SHP77 (cell line): ENCODE results near the gene INO80B.
A peak's percentile ranks its signal among the peaks of the same experiment; 100 is the strongest.
"Not testable (repeated sequence)": the region's sequence is repeated elsewhere in the genome, so short reads cannot be mapped to it uniquely, and the experiment has no call there.

ENCODE experiments used
- DNase-seq, 2 experiments: peaks; one replicate each; lab custom pipeline; 2025; lab: John Stamatoyannopoulos, UW

The INO80B gene

GRCh38 chr2:74481961-74482800 lies 27.3 kb downstream of the INO80B start:
- peak in 1 of 2 experiments; percentile 70 for DNase-seq

DNA sequence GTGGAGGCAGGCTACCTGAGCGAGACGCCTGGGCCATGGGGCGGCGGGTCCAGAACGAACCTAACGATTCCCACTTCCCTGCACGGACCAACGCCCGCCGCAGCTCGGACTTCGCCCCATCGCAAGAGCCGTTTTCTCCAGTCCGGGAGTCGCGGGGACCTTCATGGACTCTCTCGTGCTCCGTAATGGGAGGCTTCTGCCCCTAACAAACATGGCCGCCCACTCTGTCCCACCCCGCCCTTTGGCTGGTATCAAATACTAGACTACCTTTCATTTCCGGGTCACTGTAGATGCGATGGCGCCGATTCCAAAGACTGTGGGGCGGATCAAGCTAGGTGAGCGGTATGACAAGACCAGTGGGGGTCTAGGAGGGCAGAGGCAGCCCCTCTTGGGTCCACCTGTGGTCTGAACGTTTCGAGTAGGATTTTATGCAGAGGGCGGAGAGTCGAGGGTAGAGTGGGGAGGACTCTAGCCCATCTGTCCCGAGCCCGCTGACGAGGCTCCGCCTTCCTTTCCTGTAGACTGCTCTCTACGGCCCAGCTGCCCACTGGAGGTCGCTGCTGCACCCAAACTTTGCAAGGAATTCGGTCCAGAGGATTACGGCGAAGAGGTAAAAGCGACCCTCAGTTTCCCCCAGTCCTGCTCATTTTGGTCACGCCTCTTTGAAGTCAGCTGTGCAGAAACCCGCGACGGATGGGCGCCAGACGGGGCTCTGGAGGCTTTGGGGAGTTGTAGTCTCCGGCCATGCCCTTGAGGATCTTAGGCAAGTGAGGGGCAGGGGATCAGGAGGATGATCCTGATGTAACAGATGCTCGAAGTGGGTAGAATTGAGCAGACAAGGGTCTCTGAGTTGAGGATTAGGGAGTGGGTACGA lies 28.2 kb downstream of the INO80B start, which contains the start of the genes CCDC142 and TTC31:
TSS of gene CCDC142 (minus strand) at position 198 of the 874 bp plus-strand sequence. CDS start at position 37, 161 bp downstream.
TSS of gene TTC31 (plus strand) at position 281 of the 874 bp plus-strand sequence. CDS start at position 296, 15 bp downstream.
- DNase-seq: peak; percentile 94 to 95

DNA sequence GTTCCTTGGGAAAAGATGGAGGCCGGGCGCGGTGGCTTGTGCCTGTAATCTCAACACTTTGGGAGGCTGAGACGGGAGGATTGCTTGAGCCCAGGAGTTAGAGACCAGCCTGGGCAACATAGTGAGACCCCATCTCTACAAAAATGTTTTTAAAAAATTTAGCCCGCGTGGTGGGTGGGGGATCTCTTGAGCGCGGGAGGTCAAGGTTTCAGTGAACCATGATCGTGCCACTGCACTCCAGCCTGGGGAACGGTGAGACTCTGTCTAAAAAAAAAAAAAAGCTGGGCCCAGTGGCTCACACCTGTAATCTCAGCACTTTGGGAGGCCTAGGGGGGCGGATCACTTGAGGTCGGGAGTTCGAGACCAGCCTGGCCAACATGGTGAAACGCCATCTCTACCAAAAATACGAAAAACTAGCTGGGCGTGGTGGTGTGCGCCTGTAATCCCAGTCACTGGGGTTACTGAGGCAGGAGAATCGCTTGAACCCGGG lies 28.8 kb downstream of the INO80B start:
- not testable (repeated sequence) for DNase-seq

DNA sequence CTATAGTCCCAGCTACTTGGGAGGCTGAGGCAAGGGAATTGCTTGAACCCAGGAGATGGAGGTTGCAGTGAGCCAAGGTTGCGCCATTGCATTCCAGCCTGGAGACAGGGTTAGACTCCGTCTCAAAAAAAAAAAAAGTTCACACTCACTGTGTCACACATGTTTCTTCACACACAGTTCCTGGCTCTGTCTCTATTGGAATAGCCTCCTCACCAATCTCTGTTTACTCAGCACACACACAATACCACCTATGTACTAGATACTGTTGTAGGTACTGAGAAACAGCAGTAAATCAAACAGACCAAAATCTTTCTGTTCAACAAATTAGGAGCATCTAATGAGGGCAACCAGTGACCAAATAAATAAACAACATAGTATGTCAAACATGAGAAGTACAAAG lies 31.3 kb downstream of the INO80B start:
- no peak for DNase-seq

DNA sequence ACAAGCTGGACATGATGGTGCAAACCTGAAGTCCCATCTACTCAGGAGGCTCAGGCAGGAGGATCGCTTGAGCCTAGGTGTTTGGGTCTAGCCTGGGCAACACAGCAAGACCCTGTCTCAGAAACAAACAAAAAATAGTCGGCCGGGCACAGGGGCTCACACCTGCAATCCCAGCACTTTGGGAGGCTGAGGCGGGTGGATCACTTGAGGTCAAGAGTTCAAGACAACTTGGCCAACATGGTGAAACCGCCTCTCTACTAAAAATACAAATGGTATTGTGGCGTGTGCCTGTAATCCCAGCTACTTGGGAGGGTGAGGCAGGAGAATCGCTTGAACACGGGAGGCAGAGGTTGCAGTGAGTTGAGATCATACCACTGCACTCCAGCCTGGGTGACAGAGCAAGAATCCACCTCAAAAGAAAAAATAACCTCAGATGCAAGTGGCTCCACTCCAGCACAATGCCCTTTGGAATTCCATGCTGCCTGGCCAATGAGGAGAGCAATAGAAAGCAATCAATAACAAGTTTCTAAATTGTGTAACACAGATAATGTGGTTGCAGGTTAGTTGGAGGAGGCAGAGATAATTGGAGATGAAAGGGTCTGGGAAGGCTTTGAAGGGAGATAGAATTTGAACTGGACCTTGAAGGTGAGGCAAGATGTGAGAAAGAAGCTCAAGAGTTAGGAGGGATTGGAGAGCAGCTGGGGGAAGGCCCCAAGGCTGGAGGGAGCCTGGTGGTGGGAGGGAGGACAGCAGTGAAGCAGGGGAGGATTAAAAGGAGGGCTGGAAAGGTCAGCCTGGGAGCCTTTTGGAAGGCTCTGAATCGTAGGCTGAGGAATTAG lies 34.0 kb downstream of the INO80B start:
- DNase-seq: no peak

DNA sequence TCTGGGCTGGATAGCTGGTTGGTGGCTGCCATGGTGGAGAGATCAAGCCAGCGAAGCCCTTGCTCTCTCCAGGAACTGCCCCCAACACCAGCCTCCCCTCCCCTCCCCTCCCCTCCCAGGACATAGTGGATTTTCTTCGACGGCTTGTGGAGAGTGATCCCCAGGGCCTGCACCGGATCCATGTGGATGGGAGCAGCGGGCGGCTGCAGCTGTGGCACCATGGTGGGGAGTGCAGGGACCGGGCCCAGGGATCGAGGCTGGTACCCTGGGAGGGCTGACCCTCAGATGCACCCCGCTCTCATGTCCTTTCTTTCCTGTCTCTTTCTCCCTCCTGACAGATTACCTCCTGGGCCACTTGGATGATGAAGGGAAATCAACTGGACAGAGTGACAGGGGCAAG lies 35.0 kb downstream of the INO80B start:
- no peak for DNase-seq

DNA sequence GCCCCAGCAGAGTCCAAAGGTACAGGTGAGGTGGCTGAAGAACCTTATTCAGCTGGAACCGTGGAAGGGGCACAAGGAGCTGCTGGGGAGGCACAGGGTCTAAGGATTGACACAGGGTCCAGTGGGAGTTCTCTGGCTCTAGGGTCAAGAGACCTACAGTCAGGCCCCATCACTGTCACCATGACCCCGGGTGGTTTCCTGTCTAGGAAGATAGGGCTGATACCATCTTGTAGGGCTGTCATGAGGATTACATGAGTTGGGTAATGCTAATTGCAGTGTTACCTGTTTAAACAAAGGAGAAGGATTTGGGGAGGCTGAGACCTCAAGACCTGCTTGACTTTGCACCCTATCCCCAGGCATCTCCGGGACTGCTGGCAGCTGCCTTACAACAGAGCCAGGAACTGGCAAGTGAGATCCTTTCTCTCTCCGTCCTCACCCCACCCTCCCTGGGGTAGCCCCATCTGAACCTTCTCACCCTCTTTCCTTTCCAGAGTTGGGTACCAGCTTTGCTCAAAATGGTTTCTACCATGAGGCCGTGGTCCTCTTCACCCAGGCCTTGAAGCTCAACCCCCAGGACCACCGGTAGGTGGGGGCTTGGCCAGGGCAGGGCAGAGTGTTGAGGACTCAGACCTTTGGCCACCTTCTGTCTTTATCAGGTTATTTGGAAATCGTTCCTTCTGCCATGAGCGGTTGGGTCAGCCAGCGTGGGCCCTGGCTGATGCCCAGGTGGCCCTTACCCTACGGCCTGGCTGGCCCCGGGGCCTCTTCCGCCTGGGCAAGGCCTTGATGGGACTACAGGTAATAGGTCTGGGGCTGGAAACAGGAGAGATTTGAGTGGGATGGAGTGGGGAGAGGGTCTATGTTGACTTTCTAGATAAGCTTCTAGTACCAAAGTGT lies 37.0 kb downstream of the INO80B start:
- DNase-seq: no peak

DNA sequence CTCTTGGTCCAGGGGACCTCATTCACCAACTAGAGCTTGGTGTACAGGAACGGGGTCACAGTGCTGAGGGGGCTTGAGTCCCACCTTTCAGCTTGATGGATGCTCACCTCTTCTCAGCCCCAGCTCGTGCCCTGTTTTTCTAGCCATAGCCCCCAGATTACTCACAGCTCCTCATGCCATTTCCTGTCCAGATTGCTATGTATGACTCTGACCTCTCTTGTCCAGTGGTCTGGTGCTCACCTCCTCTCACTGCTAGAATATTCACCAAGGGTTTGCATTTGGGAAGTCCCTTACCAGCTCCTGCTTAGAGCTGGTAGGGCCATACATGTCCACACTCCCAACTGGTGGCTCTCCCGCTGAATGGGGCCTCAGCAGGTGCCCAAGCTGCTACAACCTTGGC lies 38.7 kb downstream of the INO80B start:
- no peak for DNase-seq

DNA sequence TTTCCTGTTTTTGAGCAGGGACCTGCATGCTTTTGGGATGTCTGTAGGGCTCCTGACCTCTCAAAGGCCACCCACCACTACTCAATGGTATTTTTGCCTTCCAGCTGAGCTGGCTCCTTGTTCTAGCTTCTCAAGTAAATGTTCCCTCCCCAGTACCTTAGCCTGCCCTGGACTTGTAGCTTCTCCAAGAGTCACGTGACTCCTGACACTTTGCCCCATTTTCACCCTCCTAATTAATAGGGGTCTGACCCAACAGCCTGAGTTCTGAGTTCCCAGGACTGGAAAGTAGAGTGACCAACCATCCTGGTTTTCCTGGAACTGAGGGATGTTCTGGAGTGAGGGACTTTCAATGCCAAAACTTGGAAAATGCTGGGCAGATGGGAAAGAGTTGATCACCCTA lies 40.6 kb downstream of the INO80B start:
- no peak for DNase-seq

- no peak for DNase-seq
Observed at GRCh38 chr2:74496997-74497776, 42.3 kb downstream of the INO80B start.

DNA sequence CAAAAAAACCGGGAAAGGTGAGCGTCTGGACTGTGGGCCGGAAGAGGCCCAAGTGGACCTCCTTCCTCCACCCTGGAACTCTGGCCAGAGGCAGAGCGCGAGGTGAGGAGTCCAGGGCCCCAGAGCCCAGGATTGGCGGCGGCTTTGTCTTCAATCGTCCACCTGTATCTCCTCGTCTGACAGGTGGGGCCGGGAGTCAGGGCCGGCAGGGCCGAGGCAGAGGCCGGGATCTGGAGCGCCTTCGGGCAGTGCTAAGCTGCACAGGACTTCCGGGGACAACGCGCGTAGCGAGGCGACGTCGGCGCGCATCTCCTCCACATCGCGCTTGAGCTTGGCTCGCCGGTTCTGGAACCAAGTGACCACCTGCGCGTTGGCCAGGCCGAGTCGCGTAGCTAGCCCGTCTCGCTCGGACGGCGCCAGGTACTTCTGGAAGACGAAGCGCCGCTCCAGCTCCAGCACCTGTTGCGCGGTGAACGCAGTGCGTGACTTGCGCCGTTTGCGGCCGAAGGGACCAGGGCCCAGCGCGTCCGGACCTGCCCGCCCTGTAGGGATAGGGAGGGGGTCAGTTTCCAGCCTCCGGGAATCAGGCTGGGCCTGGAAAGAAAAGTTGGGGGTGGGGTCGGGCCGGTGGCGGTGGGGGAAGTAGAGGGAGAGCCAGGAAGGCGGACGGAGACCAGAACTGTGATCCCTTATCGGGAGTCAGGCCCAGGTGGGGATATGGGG lies 43.1 kb downstream of the INO80B start:
- DNase-seq: peak; percentile 35 to 52

- DNase-seq: no peak
Observed at GRCh38 chr2:74498500-74499266, 43.8 kb downstream of the INO80B start.

GRCh38 chr2:74499267-74499939 lies 44.5 kb downstream of the INO80B start, which contains the start of gene LBX2:
LBX2 (minus strand) TSS chr2:74499603; CDS start chr2:74499537, 66 bp downstream.
- DNase-seq: no peak

- DNase-seq: no peak
Observed at GRCh38 chr2:74499940-74500577, 45.2 kb downstream of the INO80B start.

DNA sequence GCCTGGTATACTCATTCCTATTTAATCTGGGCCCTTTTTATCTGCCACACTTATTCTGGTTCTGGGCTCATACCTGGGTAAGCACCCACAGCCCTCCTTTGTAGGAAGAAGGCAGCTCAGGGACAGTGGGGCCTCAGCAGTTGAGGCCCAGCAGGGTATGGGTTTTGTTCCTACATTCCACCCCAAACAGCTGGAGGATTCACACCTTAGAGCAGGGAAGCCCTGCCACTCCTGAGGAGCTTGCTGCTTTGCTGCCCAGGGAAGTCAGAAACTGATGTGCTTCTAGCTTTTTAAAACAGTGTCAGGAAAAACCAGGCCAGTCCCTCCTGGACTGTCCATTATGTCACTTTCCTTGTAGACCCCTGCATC lies 45.7 kb downstream of the INO80B start:
- DNase-seq: no peak

- DNase-seq: no peak
Observed at GRCh38 chr2:74501335-74502071, 46.6 kb downstream of the INO80B start.
